ENCODE results near the gene UGT2A1. TPM values are rescaled to one million over a fixed set of nuclear protein-coding genes. Genes with fewer than 3 reads are reported as not detected.

The UGT2A1 gene
- total RNA-seq = not detected in 2 replicates
- polyA plus RNA-seq = not detected in 2 replicates
- polyA plus RNA-seq (2012) = not detected in 2 replicates
- not detected in 2 replicates for polyA minus RNA-seq (ENCODE audit: low replicate concordance)

DNA sequence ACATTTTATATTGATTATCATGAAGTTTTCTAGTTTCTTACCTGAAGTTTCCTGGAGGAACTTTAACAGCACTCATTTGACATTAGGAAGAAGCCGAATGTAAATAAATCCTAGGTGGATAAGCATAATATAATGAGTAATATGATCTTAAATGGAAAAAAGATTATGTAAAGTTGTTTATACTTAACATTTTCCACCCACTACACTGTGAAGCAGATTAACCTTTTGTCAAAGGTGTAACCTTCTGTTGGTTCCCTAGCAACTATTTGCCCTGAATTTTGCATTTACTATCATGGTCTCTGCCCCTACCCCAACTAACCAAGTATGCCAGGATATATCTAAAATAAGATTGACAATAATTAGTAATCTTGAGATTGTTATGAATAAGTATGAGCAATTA is at the start of gene UGT2A1:
TSS of gene UGT2A1 (minus strand) at position 101 of the 400 bp plus-strand sequence. CDS start 5,603 bp downstream, outside the sequence.
- Histone ChIP-seq H4K20me1 (ENCODE audit: control insufficient read depth, extremely low read depth, insufficient read depth, low read length) (no peaks in the 10 kb centered on the region), H3K79me2 (ENCODE audit: control insufficient read depth, insufficient read depth, low read length) (no peaks in the 10 kb centered on the region), H3K4me1 (ENCODE audit: control insufficient read depth, extremely low read depth, insufficient read depth, low read length) (no peaks in the 10 kb centered on the region), H3K4me3 (replicated peaks in 1 of 4; ENCODE audit: control extremely low read depth in 1 of 4, insufficient read depth in 1 of 4, low read depth in 3 of 4, low read length in 4 of 4) (no peak within 1 kb of the TSS), H3K9me3 (ENCODE audit: control insufficient read depth, insufficient read depth, low read depth, low read length) (no peaks in the 10 kb centered on the region), H3K4me2 (ENCODE audit: extremely low read depth, insufficient read depth, low read length) (no peak within 1 kb of the TSS), H3K27me3 (ENCODE audit: control insufficient read depth, insufficient read depth, low read length) (no peaks in the 10 kb centered on the region), H3K9ac (ENCODE audit: insufficient read depth, low read length) (no peak within 1 kb of the TSS), H3K27ac (ENCODE audit: insufficient read depth, low read length) (no peak within 1 kb of the TSS), H2AFZ (ENCODE audit: low read length) (no peak within 1 kb of the TSS), H3K36me3 (ENCODE audit: control insufficient read depth, insufficient read depth, low read length) (no peaks in the 10 kb centered on the region)
- TF ChIP-seq EZH2 (IDR thresholded peaks at IDR 0.05; ENCODE audit: low read length, missing control alignments) = no peak
- TF ChIP-seq, protein P1, sequence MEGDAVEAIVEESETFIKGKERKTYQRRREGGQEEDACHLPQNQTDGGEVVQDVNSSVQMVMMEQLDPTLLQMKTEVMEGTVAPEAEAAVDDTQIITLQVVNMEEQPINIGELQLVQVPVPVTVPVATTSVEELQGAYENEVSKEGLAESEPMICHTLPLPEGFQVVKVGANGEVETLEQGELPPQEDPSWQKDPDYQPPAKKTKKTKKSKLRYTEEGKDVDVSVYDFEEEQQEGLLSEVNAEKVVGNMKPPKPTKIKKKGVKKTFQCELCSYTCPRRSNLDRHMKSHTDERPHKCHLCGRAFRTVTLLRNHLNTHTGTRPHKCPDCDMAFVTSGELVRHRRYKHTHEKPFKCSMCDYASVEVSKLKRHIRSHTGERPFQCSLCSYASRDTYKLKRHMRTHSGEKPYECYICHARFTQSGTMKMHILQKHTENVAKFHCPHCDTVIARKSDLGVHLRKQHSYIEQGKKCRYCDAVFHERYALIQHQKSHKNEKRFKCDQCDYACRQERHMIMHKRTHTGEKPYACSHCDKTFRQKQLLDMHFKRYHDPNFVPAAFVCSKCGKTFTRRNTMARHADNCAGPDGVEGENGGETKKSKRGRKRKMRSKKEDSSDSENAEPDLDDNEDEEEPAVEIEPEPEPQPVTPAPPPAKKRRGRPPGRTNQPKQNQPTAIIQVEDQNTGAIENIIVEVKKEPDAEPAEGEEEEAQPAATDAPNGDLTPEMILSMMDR (conservative IDR thresholded peaks at IDR 0.05 in 1 of 2, IDR thresholded peaks at IDR 0.05 in 1 of 2; ENCODE audit: low read depth in 1 of 2, low read length in 2 of 2) = no peak
- no peak for DNase-seq (ENCODE audit: low read depth in 2 of 2)

DNA sequence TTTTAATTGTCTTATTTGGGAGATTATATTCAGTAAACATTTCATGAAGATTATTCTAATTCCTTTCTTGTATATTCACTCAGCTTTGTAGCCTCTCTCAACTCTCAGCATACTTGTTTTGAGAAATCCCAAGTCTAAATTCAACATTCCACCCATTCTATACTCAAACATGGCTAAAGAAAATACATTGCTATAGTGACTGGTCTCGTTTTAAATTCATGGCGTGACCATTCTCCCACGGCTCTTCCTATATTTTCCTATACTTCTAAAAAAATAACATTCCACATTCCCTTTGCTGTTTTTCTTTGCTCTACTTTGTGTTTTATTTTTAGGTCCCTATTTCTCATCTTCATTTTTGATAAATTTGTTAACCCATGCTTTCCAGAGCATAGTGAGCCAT is 49.2 kb upstream of the UGT2A1 start:
- Histone ChIP-seq H3K4me1 (ENCODE audit: control insufficient read depth, extremely low read depth, insufficient read depth, low read length) (no peaks in the 10 kb centered on the region), H3K79me2 (ENCODE audit: control insufficient read depth, insufficient read depth, low read length) (no peaks in the 10 kb centered on the region), H3K4me3 (replicated peaks in 1 of 4; ENCODE audit: control extremely low read depth in 1 of 4, insufficient read depth in 1 of 4, low read depth in 3 of 4, low read length in 4 of 4) (no peak overlapping the region), H3K9me3 (ENCODE audit: control insufficient read depth, insufficient read depth, low read depth, low read length) (no peaks in the 10 kb centered on the region), H4K20me1 (ENCODE audit: control insufficient read depth, extremely low read depth, insufficient read depth, low read length) (no peaks in the 10 kb centered on the region), H3K27ac (ENCODE audit: insufficient read depth, low read length) (no peak overlapping the region), H3K4me2 (ENCODE audit: extremely low read depth, insufficient read depth, low read length) (no peak overlapping the region), H3K9ac (ENCODE audit: insufficient read depth, low read length) (no peak overlapping the region), H2AFZ (ENCODE audit: low read length) (no peak overlapping the region), H3K27me3 (ENCODE audit: control insufficient read depth, insufficient read depth, low read length) (no peaks in the 10 kb centered on the region), H3K36me3 (ENCODE audit: control insufficient read depth, insufficient read depth, low read length) (no peaks in the 10 kb centered on the region)
- no peak for TF ChIP-seq EZH2 (IDR thresholded peaks at IDR 0.05; ENCODE audit: low read length, missing control alignments)
- TF ChIP-seq, protein P1 (conservative IDR thresholded peaks at IDR 0.05 in 1 of 2, IDR thresholded peaks at IDR 0.05 in 1 of 2; ENCODE audit: low read depth in 1 of 2, low read length in 2 of 2) = no peak
- DNase-seq (ENCODE audit: low read depth in 2 of 2) = no peak

DNA sequence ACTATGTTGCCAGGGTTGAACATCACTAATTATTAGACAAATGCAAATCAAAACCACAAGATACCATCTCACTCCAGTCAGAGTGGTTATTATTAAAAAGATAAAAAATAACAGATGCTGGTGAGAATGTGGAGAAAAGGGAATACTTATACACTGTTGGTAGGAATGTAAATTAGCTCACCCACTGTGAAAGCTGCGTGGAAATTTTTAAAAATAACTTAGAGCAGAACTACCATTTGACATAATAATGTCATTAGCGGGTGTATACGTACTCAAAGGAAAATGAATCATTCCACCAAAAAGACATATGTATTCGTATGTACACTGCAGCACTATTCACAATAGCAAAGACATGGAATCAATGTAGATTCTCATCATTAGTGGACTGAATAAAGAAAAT is 48.6 kb upstream of the UGT2A1 start:
- TF ChIP-seq EZH2 (IDR thresholded peaks at IDR 0.05; ENCODE audit: low read length, missing control alignments) = no peak
- TF ChIP-seq, protein P1 (conservative IDR thresholded peaks at IDR 0.05 in 1 of 2, IDR thresholded peaks at IDR 0.05 in 1 of 2; ENCODE audit: low read depth in 1 of 2, low read length in 2 of 2) = no peak
- no peak for DNase-seq (ENCODE audit: low read depth in 2 of 2)
- Histone ChIP-seq H3K36me3 (ENCODE audit: control insufficient read depth, insufficient read depth, low read length) (no peaks in the 10 kb centered on the region), H3K4me2 (ENCODE audit: extremely low read depth, insufficient read depth, low read length) (no peak overlapping the region), H3K9me3 (ENCODE audit: control insufficient read depth, insufficient read depth, low read depth, low read length) (no peaks in the 10 kb centered on the region), H3K9ac (ENCODE audit: insufficient read depth, low read length) (no peak overlapping the region), H4K20me1 (ENCODE audit: control insufficient read depth, extremely low read depth, insufficient read depth, low read length) (no peaks in the 10 kb centered on the region), H3K4me3 (replicated peaks in 1 of 4; ENCODE audit: control extremely low read depth in 1 of 4, insufficient read depth in 1 of 4, low read depth in 3 of 4, low read length in 4 of 4) (no peak overlapping the region), H3K27me3 (ENCODE audit: control insufficient read depth, insufficient read depth, low read length) (no peaks in the 10 kb centered on the region), H3K27ac (ENCODE audit: insufficient read depth, low read length) (no peak overlapping the region), H3K79me2 (ENCODE audit: control insufficient read depth, insufficient read depth, low read length) (no peaks in the 10 kb centered on the region), H2AFZ (ENCODE audit: low read length) (no peak overlapping the region), H3K4me1 (ENCODE audit: control insufficient read depth, extremely low read depth, insufficient read depth, low read length) (no peaks in the 10 kb centered on the region)
